NCI-H1694 (cell line): ENCODE data around the gene OR13C8.
"Not testable (repeated sequence)": the region's sequence is repeated elsewhere in the genome, so short reads cannot be mapped to it uniquely, and the experiment has no call there.

Source experiments
- DNase-seq: peaks from one replicate; lab custom pipeline; 2025; lab: John Stamatoyannopoulos, UW

The OR13C8 gene, protein sequence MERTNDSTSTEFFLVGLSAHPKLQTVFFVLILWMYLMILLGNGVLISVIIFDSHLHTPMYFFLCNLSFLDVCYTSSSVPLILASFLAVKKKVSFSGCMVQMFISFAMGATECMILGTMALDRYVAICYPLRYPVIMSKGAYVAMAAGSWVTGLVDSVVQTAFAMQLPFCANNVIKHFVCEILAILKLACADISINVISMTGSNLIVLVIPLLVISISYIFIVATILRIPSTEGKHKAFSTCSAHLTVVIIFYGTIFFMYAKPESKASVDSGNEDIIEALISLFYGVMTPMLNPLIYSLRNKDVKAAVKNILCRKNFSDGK

DNA sequence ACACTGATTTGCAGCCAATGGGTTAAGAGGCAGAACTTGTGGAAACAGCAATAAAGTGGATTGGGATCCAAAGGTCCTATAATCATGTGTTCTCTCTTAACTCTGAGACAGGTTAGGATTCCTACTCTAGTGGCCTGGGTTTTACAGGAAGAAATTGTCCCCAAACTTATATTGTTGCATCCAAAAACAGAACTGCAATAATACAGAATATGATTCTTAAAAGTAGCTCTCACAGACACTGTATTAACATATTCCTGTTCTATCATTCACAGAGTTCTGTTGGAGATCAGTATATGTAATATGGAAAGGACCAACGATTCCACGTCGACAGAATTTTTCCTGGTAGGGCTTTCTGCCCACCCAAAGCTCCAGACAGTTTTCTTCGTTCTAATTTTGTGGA, at the start of gene OR13C8:
TSS of gene OR13C8 (plus strand) at position 301 of the 400 bp plus-strand sequence. CDS start at position 301, 0 bp downstream.
- no peak for DNase-seq

DNA sequence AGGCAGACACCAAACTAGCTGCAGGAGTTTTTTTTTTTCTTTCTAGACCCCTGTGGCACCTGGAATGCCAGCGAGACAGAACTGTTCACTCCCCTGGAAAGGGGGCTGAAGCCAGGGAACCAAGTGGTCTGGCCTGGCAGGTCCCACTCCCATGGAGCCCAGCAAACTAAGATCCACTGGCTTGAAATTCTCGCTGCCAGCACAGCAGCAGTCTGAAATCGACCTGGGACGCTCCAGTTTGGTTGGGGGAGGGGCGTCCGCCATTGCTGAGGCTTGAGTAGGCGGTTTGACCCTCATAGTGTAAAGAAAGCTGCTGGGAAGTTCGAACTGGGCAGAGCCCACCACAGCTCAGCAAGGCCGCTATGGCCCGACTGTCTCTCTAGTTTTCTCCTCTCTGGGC, 48.7 kb upstream of the OR13C8 start:
- DNase-seq, result not testable (repeated sequence)

DNA sequence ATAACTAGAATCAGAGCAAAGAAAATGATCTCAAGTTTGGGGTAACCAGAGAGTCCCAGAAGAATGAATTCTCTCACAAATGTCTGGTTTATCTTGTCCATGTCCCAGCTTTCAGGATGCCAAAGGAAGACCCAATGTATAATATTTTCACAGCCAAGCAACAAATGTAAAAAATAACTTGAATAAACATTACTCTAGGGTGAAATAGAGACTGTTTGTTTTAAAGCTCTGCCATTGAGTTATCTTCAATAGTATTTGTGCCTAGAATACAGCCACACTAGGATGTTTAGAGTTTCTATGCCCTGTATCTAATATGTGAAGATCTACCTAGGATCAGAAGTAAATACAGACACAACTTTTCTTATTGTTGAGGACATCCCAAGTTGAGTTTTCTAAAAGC, 41.9 kb upstream of the OR13C8 start, which contains the start of gene OR13C4:
TSS of gene OR13C4 (minus strand) at position 101 of the 400 bp plus-strand sequence. CDS start at position 101, 0 bp downstream.
- no peak for DNase-seq

DNA sequence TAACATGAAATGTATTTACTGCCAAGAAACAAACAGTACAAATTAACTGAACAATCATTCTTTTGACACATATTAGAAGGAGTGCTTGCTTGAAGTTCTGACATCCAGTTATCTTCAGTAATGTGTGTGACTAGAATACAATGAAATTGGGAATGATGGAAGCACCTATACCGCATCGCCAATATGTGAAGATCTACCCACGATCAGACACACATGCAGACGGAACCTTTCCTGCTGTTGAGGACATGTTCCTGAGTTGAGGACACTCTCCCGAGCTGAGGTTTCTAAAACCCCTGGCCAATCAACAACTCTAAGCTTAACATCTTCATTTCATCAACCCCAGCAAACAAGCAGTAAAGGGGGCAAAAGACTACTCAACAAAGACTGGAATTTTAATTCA, 32.2 kb upstream of the OR13C8 start, which contains the start of gene OR13C3:
TSS of gene OR13C3 (minus strand) at position 101 of the 400 bp plus-strand sequence. CDS start 133 bp downstream, outside the sequence.
- no peak for DNase-seq

DNA sequence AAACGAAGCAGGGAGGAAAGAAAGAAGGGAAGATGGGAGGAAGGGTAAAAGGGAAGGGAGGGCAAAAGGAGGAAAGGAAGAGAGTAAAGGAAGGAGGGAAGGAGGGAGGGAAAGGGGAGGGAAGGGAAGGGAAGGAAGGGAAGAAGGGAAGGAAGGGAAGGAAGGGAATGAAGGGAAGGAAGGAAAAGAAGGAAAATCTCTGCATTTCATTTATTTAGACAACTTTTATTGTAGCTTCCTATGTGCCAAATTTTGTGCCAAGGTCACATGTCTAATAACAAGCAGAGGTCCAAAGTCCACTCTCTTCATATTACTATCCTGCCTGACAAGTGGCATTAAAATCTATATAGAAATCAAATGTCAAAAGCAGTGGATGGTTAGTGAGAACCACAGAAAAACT, 29.7 kb upstream of the OR13C8 start:
- DNase-seq, result no peak

DNA sequence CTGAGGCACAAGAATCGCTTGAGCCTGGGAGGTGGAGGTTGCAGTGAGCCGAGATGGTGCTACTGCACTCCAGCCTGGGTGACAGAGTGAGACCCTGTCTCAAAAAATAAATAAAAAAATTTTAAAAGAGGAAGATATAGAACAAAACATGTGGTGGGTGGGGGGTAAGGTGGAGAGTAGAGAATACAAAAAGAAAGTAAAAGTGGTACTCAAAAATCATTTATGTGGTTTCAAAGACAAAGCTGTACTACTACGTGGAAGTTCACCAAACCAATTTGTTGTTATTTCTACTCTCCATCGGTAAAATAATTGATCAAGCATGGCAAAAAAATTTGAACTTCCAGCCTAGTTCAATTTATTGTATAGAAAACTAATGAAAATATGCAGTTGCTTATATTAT, 24.3 kb upstream of the OR13C8 start:
- DNase-seq, result no peak

DNA sequence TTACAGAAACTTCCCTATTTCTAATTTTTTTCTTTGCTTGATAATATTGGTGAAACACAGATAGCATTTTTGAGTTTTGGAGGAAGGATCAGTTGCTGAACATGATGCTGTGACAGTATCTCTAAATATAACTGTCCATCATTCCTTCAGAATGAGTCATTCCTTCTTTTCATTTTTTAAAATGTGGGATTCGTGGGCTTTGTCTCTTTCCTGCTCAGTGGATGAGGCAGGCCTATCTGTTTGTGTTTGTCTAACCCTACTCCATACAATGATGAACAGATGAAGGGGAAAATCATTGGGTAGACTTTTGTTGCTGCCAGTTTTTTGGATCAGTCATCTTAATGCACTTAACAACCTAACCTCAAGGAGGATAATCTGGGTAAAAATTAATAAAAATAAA, 15.7 kb upstream of the OR13C8 start:
- DNase-seq, result no peak

DNA sequence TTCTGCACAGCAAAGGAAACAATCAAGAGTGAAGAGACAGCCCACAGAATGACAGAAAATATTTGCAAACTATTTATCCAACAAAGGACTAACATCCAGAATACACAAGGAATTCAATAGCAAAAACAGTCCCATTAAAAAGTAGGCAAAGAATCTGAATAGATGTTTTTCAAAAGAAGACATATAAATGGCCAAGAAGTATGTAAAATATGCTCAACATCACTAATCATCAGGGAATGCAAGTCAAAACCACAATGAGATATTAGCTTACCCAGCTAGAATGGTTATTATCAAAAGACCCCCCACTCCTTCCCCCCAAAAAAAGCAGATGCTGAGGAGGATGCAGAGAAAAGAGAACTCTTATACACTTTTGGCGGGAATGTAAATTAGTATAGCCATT, 13.4 kb upstream of the OR13C8 start:
- no peak for DNase-seq

DNA sequence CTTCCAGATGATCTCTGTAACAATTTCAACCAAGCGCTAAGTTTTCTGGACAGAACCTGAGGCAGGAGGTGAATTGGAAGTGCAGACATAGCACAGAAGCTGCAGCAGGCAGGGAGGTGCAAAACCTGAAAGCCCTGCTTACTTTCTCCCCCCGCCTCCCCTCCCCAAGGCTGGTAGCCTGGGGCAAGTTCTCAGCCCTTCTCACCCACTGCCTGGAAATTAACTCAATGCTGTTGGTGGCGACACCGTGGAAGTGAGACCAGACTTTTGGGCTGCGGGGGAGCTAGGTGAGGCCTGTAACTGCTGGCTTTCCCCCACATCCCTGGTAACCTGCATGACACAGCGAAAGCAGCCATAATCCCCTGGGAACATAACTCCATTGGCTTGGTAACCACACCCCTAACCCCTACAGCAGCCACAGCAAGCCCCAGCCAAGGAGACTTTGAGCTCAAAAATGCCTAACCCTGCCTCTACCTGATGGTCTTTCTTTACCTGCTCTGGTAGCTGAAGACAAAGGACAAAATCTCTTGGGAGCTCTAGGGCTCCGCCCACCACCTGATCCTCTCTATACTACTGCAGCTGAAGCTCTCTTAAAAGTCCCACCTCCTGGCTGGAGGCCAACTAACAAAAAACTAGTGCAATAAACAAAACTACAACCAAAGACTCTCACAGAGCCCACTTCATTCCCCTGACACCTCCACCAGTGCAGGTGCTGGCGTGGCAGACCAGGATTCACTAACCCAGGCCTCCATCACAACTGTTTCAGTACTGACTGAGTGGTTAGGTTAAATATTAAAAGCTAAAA, 11.9 kb upstream of the OR13C8 start:
- DNase-seq, result no peak

DNA sequence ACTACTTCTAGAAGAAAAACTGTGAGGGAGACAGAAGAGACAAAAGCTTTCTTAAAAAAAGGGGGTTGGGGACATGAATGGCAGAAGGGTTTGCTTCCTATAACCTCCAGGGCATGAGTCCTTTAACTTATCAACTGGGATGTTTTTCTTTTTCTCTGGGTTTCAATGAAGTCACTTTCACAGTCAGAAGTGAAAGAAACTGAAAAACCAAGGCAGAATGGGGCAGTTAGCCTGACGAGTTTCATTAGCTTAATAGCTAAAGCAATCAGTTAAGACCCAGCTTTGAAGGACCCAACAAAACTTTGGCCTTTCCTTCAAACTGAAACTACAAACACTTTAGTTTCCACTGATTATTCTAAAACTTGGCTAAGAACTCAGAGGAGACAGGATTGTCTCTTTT, 4.6 kb upstream of the OR13C8 start:
- DNase-seq, result no peak

DNA sequence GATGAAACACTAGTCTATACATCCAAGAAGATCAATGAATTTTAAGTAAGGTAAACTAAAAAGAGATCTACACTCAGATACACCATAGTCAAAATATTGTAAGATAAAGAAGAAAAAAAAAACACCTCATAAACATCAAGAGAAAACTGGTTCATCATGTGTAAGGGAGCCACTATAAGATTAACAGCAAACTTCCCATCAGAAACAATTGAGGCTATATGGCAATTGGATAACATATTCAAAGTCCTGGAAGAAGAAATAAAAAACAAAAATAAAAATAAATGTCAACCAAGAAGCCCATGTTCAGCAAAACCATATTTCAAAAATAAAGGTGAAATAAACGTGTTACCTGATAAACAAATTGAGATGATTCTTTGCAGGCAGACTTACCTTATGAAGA, 3.6 kb downstream of the OR13C8 start:
- no peak for DNase-seq

DNA sequence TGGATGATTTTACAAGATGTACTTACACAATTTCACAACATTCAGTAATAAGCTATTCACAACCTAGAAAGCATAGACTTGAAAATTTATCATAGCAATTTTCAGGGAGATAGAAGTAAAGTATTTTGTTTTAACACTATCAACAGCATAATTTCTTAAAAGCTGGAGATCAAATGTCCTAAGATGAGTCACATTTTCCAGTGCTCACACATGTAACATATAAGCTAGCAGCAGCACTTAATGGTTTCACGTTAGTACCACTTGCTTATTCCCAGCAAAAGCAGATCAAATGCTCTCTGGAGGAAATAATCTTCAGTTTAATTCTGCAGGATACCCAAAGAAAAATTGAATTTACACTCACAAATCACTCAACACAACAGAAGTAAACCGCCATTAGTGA, 6.5 kb downstream of the OR13C8 start:
- no peak for DNase-seq

DNA sequence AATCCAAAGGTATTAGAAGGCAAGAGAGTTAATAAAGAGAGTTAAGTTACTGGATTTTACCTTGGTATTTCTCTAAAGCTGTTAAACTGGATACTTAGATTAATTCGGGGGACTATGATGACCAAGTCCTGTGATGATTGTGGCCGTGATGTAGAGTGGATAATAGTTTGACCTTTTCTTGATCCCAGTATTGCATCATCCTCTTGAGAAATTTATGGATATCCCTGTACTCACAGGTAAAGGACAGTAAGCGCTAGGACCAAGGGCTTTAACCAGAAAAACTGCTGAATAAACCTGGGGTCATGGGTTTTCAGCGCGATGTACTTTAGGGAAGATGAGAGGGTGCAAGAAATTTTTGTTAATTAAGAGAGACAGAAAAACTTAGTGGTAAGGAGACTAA, 8.3 kb downstream of the OR13C8 start:
- no peak for DNase-seq

DNA sequence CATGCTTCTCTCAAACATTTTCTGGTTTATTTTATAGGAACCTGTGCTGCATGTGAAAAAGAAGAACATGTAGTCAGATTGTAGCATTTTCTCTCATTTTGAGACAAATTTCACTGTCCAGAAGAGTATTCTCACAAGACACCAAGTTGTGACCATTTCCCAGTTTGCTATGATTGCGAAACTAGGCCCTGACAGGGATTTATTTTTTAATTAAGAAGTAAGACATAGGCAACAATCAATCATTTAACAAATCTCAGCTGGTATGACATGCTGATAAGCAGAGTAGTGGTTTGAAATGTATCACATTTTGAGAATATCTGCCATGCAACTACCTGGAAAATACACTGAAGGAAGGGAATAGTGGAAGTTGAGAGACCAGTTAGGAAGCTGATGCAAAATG, 11.6 kb downstream of the OR13C8 start:
- no peak for DNase-seq

DNA sequence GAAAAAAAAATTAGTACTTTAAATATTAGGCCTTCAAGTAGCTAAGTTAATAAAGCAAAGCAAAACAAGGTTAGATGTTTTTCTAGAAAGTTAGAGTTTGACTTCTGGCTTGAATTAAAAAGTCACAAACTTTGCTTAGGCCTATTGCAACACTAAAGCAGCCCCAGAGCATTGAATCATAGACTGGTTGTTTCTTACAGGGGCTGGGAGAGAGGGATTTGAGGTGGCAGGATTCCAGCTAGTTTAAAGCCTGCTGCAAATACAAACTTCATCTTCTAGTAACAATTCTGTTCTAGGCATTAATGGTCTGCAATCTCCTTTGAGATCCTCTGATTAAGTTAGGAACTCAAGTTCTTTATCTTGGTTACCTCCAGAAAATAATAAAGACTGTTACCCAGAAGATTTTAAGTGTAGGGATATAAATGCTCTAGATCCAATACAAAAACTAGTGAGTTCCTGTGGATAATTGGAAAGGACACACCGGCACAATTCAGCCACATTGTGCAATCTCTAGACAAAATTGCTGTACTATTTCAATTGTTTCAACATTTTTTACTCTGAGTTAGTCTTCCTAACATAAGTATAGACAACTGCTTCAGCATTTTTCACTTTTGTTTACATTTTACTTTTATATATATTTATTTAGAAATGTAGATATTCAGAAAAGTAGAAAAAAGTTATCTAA, 17.7 kb downstream of the OR13C8 start:
- no peak for DNase-seq

DNA sequence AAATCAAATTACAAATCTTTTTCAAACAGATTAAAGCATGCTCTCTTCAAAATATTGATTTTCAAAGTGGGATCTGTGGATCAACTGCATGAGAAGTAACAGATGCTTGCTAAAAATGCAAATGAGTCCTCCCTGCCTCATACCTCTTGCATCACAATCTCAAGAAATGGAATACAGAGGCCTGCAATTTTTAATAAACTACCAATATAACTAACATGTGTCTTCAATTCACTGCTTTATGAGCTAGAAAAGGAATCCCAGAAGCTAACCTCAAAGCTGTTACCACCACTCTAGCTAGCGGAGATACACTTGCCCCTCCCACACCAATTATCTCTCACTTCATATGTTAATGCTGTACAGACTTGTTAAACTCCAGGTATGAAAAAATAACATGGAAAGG, 20.7 kb downstream of the OR13C8 start:
- no peak for DNase-seq

DNA sequence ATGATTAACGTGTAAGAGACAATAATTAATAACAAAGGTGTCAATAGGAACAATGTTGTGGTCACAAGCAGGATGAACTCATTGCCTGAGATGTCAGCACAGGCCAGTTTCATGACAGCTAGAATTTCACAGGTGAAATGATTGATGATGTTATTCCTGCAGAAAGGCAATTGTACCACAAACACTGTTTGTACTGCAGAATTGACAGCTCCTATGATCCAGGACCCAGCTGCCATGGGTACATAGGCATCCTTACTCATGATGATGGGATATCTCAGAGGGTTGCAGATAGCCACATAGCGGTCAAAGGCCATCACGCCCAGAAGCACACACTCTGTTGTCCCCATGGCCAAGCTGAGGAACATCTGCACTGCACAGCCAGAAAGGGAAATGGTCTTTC, 29.8 kb downstream of the OR13C8 start:
- not testable (repeated sequence) for DNase-seq

DNA sequence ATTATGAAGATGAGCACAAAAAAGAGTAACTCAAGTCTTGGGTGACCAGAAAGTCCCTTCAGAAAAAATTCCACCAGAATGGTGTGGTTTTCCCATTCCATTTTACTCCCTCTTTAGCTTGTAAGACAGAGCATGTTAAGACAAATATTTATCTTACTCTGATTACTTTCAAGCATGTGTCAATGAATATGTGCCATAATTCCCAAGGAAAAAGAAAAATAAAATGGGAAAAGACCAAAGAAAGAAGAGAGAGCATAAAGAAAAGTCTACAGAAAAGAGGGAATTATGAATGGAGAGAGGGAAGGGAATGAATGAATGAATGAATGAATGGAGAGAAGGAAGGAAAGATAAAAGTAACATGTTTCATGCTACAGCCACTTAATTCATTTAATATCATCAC, 30.3 kb downstream of the OR13C8 start, which contains the start of gene OR13C5:
TSS of gene OR13C5 (minus strand) at position 101 of the 400 bp plus-strand sequence. CDS start at position 101, 0 bp downstream.
- DNase-seq, result not testable (repeated sequence)

DNA sequence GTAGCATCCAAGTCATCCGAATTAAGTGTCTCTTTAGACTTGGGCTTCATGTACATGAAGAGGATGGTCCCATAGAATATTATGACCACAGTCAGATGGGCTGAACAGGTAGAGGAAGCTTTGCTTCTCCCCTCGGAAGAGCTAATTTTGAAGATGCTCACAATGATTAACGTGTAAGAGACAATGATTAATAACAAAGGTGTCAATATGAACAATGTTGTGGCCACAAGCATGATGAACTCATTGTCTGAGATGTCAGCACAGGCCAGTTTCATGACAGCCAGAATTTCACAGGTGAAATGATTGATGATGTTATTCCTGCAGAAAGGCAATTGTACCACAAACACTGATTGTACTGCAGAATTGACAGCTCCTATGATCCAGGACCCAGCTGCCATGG, 35.8 kb downstream of the OR13C8 start:
- DNase-seq, result no peak

DNA sequence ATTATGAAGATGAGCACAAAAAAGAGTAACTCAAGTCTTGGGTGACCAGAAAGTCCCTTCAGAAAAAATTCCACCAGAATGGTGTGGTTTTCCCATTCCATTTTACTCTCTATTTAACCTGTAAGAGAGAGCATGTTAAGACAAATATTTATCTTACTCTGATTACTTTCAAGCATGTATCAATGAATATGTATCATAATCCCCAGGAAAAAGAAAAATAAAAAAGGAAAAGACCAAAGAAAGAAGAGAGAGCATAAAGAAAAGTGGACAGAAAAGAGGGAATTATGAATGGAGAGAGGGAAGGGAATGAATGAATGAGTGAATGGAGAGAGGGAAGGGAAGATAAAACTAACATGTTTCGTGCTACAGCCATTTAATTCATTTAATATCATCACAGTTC, 36.6 kb downstream of the OR13C8 start, which contains the start of gene OR13C2:
TSS of gene OR13C2 (minus strand) at position 101 of the 400 bp plus-strand sequence. CDS start at position 101, 0 bp downstream.
- DNase-seq, result not testable (repeated sequence)

DNA sequence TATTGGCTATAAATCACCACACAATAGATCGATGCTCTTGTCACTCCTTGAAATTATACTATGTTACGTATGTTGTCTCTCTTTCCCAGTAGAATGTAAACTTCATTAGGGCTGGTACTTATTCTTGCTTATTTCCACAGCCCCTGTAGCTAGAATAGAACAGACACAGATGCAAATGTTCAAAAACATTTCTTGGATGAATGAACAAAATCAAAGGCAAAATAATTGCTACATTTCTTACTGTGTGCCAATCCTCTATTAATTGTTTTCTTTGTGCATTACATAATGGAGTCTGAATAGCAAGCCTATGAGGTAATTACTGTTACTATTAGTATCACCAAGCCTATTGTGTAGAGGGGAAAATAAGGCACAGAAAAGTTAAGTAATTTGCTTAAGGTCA, 37.2 kb downstream of the OR13C8 start:
- DNase-seq, result no peak

DNA sequence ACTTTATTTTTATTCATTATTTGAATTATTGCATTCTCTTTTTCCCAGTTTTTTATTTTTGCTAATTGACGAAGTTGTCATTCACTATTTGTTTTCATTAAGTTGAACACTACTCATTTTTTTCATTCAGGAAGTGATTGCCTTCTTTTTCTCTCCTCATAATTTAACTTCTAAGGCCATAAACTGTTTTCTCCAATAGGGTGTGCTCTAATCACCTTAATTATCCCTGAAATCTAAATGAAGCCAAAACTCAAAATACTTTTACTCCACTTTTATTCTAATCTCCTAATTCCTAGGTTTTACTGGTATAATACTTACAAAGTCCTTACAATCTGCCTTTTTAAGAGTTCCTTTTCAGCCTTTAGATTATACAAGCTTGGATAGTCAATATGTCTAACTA, 39.4 kb downstream of the OR13C8 start:
- DNase-seq, result no peak
